B cell (primary cell): Measurements from ENCODE around the gene ARID3A. TPM values are rescaled to one million over a fixed set of nuclear protein-coding genes. Genes with fewer than 3 reads are reported as not detected.

Source experiments
- ATAC-seq: fragments of 200-7000 bp; cut with Tn5 transposase; one replicate; pipeline ENCODE4 v1.10.0; 2021; ENCODE audit warnings: low read depth, mild to moderate bottlenecking, moderate number of reproducible peaks, moderate library complexity
- CTCF ChIA-PET: fragments of 350-600 bp; sonication (Branson Sonifier 250); formaldehyde crosslinking; loops from one replicate; lab custom pipeline; 2021; ENCODE audit warnings: antibody characterized with exemption, inconsistent platforms; lab: Charles Lee
- POLR2A ChIA-PET: fragments of 350-600 bp; sonication (Branson Sonifier 250); formaldehyde crosslinking; loops from one replicate; lab custom pipeline; 2021; ENCODE audit warnings: antibody characterized with exemption; lab: Charles Lee
- DNase-seq: peaks from one replicate; pipeline ENCODE4 v3.0.0; 2013
- H2AFZ ChIP-seq: 2 replicates; pipeline ENCODE4 v1.6.1; 2012; ENCODE audit warnings: mild to moderate bottlenecking, low read depth, low read length; ENCODE audit not compliant: insufficient read depth, poor library complexity, severe bottlenecking
- H3K27ac ChIP-seq, 2 donors: 1 replicate in 1 of 2; 2 replicates in 1 of 2; pipeline ENCODE4 v1.5.1; 2012 to 2013; ENCODE audit warnings: low read length in 2 of 2, mild to moderate bottlenecking in 2 of 2, moderate library complexity in 1 of 2
- H3K27me3 ChIP-seq, 4 experiments: fragments of 200-600 bp in 1 of 4; sonication (generic) in 1 of 4; replicated peaks in 1 of 4; 1 replicate in 2 of 4; 2 replicates in 2 of 4; pipeline versions ENCODE4 v1.6.1 to v1.7.0; 2013 to 2016; ENCODE audit warnings: low read length in 3 of 4, mild to moderate bottlenecking in 2 of 4, mixed read lengths in 1 of 4, moderate library complexity in 1 of 4; ENCODE audit not compliant: insufficient read depth in 4 of 4, control insufficient read depth in 3 of 4; ENCODE audit errors: control extremely low read depth in 1 of 4
- H3K36me3 ChIP-seq, 2 experiments: replicated peaks in 1 of 2; 1 replicate in 1 of 2; 2 replicates in 1 of 2; pipeline versions ENCODE4 v1.6.1 to v1.7.1; 2013; ENCODE audit warnings: low read length in 1 of 2; ENCODE audit not compliant: insufficient read depth in 2 of 2, control insufficient read depth in 1 of 2; ENCODE audit errors: control extremely low read depth in 1 of 2, extremely low read depth in 1 of 2
- H3K4me1 ChIP-seq, 2 donors: fragments of 200-600 bp in 1 of 2; sonication (generic) in 1 of 2; 1 replicate in 1 of 2; 2 replicates in 1 of 2; pipeline versions ENCODE4 v1.5.1 to v1.6.1; 2013 to 2017; ENCODE audit warnings: low read length in 2 of 2; ENCODE audit not compliant: control insufficient read depth in 2 of 2, insufficient read depth in 2 of 2
- H3K4me2 ChIP-seq: replicated peaks from 2 replicates; pipeline ENCODE3; 2012; ENCODE audit warnings: mild to moderate bottlenecking, low read depth, low read length; ENCODE audit not compliant: poor library complexity, severe bottlenecking
- H3K4me3 ChIP-seq, 5 experiments: fragments of 200-600 bp in 1 of 5; sonication (generic) in 1 of 5; 1 replicate in 3 of 5; 2 replicates in 2 of 5; pipeline versions ENCODE4 v1.5.1 to v1.7.0; 2011 to 2016; ENCODE audit warnings: low read length in 4 of 5, mild to moderate bottlenecking in 4 of 5, low read depth in 2 of 5, control low read depth in 1 of 5, moderate library complexity in 1 of 5; ENCODE audit not compliant: insufficient read depth in 1 of 5; ENCODE audit errors: control extremely low read depth in 1 of 5, extremely low read depth in 1 of 5
- H3K79me2 ChIP-seq: fragments of 200-600 bp; sonication (generic); one replicate; pipeline ENCODE4 v1.6.0; 2016; ENCODE audit warnings: low read length; ENCODE audit not compliant: control insufficient read depth, insufficient read depth
- H3K9ac ChIP-seq: fragments of 200-600 bp; sonication (generic); 2 replicates; pipeline ENCODE4 v1.6.1; 2017; ENCODE audit warnings: mild to moderate bottlenecking, low read length, moderate library complexity
- H3K9me3 ChIP-seq, 3 donors: one replicate each; pipeline versions ENCODE4 v1.6.1 to v1.7.1; 2013; ENCODE audit warnings: low read length in 2 of 3; ENCODE audit not compliant: control insufficient read depth in 2 of 3, insufficient read depth in 1 of 3; ENCODE audit errors: control extremely low read depth in 1 of 3
- H4K20me1 ChIP-seq: 2 replicates; pipeline ENCODE4 v1.6.0; 2012; ENCODE audit warnings: mild to moderate bottlenecking, low read length; ENCODE audit not compliant: insufficient read depth, control insufficient read depth, poor library complexity, severe bottlenecking
- H3K27ac Mint-ChIP-seq: one replicate; pipeline ENCODE4 v1.8.0; 2021; ENCODE audit warnings: mixed read lengths
- H3K27me3 Mint-ChIP-seq: one replicate; pipeline ENCODE4 v1.8.0; 2021; ENCODE audit warnings: mixed read lengths
- H3K4me1 Mint-ChIP-seq: one replicate; pipeline ENCODE4 v1.8.0; 2021; ENCODE audit warnings: mixed read lengths
- H3K4me3 Mint-ChIP-seq: one replicate; pipeline ENCODE4 v1.8.0; 2021; ENCODE audit warnings: mixed read lengths
- H3K9me3 Mint-ChIP-seq: one replicate; pipeline ENCODE4 v1.8.0; 2022; ENCODE audit warnings: mixed read lengths; ENCODE audit not compliant: insufficient read depth
- EZH2 ChIP-seq: IDR thresholded peaks from 2 replicates; pipeline ENCODE4 v1.6.1; 2012; ENCODE audit warnings: borderline replicate concordance, low read depth, mild to moderate bottlenecking, moderate library complexity, low read length; ENCODE audit not compliant: insufficient read depth, poor library complexity, severe bottlenecking
- WGBS: methylation state at CpG from one replicate; pipeline ENCODE4 v1.1.5; 2013; ENCODE audit warnings: missing lambda C conversion rate; ENCODE audit not compliant: insufficient coverage; 5-methylcytosine and 5-hydroxymethylcytosine counted together
- intact Hi-C: fragments of 100-400 bp; cut with micrococcal nuclease; formaldehyde crosslinking; loops from one replicate; pipeline ENCODE4 v1.10.0; 2022
- polyA plus RNA-seq: library from polyadenylated mRNA; depleted of rRNA; stranded (reverse); fragments of >200 nt; gene quantifications from 2 replicates; pipeline ENCODE4 v1.2.3, GENCODE V29; 2012
- total RNA-seq, 2 donors: library from RNA; stranded (reverse); fragments of 120-200 nt in 1 of 2; gene quantifications; 1 replicate in 1 of 2; 2 replicates in 1 of 2; pipeline versions ENCODE4 v1.2.3 to v1.2.4, GENCODE V29; 2013 to 2022
- TF ChIP-seq, protein P1 (sequence below): fragments of 200-600 bp; IDR thresholded peaks from one replicate; pipeline ENCODE4 v1.8.0; 2022; ENCODE audit warnings: antibody characterized with exemption, mild to moderate bottlenecking

ARID3A gene
- total and polyA plus RNA-seq, 2 donors (not counting 1 experiment from before 2014, with no cell fraction given), result 22.9 to 60.5 TPM

DNA sequence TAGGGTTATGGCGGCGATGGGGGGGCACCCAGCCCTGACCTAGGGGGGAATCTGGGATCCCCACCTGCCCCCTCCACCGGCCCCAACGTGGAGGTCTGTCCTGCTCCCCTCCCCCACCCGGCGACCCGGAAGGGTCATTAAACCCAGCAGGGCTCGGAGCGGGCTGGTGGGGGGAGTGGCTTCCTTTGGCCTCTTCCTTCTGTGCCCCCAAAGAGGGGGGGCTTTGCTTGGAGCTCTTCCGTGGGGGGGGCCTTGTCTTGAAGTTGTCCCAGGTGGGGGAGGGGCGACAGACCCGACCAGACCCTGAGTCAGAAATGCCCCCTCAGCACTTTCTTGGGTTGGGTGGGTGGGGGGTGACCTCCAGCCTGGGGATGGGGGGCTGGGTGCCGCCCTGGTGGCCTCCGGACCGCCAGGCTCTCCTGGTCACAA lies 1.5 kb downstream of the ARID3A start:
- H3K27ac Mint-ChIP-seq, result peak overlapping the region; percentile 75
- DNase-seq (no peak), ATAC-seq (no peak)
- Histone ChIP-seq H3K27me3 (no peaks in the 10 kb centered on the region), H3K4me2 (peak overlapping the region; percentile 98), H3K79me2 (peaks cover 21% of the 10 kb centered on the region), H3K27ac (peak overlapping the region in 1 of 2 donors; percentile 79), H2AFZ (no peak overlapping the region), H4K20me1 (peaks cover 4% of the 10 kb centered on the region), H3K36me3 (no peaks in the 10 kb centered on the region), H3K9ac (no peak overlapping the region), H3K4me3 (peak overlapping the region in 2 of 5 experiments; percentile 78 to 94), H3K9me3 (no peaks in the 10 kb centered on the region), H3K4me1 (peaks cover 14 to 35% of the 10 kb centered on the region in 2 donors)
- 12% methylated on average over 5 of the region's 15 CpGs for WGBS
- H3K27me3 Mint-ChIP-seq, result no peaks in the 10 kb centered on the region
- CTCF ChIA-PET, result no interaction called here
- POLR2A ChIA-PET, result interaction anchor here (0.6 to 1.3 kb wide), 5 partner anchors 12 to 744 kb away, joined by 3 to 11 read pairs (median 4); partner anchors contain the start of gene WDR18
- H3K4me3 Mint-ChIP-seq, result peak overlapping the region; percentile 56
- H3K9me3 Mint-ChIP-seq, result no peaks in the 10 kb centered on the region
- intact Hi-C loops, result loop anchor here (10.0 kb wide), 2 partner anchors 137 to 263 kb away; partner anchors contain the start of genes ARHGAP45 and RNF126
- peaks cover 18% of the 10 kb centered on the region for H3K4me1 Mint-ChIP-seq
- TF ChIP-seq, protein P1, sequence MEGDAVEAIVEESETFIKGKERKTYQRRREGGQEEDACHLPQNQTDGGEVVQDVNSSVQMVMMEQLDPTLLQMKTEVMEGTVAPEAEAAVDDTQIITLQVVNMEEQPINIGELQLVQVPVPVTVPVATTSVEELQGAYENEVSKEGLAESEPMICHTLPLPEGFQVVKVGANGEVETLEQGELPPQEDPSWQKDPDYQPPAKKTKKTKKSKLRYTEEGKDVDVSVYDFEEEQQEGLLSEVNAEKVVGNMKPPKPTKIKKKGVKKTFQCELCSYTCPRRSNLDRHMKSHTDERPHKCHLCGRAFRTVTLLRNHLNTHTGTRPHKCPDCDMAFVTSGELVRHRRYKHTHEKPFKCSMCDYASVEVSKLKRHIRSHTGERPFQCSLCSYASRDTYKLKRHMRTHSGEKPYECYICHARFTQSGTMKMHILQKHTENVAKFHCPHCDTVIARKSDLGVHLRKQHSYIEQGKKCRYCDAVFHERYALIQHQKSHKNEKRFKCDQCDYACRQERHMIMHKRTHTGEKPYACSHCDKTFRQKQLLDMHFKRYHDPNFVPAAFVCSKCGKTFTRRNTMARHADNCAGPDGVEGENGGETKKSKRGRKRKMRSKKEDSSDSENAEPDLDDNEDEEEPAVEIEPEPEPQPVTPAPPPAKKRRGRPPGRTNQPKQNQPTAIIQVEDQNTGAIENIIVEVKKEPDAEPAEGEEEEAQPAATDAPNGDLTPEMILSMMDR, result no peak
- TF ChIP-seq EZH2, result no peak

DNA sequence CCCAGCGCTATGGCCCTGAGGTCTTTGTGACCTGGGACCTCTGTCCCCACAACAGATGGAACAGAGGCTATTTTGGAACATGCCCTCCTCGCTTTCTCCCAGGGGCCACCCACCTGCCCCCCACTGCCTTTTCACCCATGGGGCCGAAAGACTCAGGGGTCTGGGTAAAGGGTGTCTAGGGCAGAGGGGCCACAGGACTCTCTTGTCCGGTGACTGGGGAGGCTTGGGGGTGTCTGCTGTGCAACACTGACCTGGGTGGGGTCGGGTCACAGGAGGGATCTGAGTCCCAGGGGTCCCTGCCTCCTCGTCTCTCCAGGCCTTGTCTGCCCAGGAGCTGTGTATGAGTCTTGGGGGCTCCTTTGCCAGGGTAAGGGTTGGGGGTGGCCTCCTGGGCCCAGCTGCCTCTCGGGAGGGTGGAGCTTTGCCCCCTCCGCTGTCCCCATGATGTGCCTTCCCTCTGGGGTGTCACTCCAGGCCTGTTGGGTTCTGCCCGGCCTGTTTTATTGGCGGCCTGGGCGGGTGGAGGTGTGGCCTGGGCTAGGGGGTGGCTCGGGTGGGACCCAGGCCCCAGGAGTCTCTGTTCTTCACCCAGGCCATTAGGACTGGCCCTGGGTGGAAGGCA lies 2.1 kb downstream of the ARID3A start:
- no peaks in the 10 kb centered on the region for H3K27me3 Mint-ChIP-seq
- 83% methylated on average over 7 of the region's 12 CpGs for WGBS
- TF ChIP-seq, protein P1, result no peak
- TF ChIP-seq EZH2, result no peak
- H3K9ac ChIP-seq, result no peak overlapping the region
- DNase-seq (no peak), ATAC-seq (no peak)
- CTCF ChIA-PET, result no interaction called here
- H3K27ac ChIP-seq, result peak overlapping the region in 1 of 2 donors; percentile 9
- intact Hi-C loops, result loop anchor here (10.0 kb wide), 2 partner anchors 137 to 263 kb away; partner anchors contain the start of genes ARHGAP45 and RNF126
- no peaks in the 10 kb centered on the region for H3K36me3 ChIP-seq
- peak overlapping the region; percentile 56 for H3K4me3 Mint-ChIP-seq
- POLR2A ChIA-PET, result interaction anchor here (1.3 kb wide), 1 partner anchor 56 kb away, joined by 4 read pairs; the partner anchor contains the start of gene WDR18
- no peak overlapping the region for H2AFZ ChIP-seq
- H3K27ac Mint-ChIP-seq, result peak overlapping the region; percentile 75
- H3K27me3 ChIP-seq, result no peaks in the 10 kb centered on the region
- H3K9me3 ChIP-seq, result no peaks in the 10 kb centered on the region
- H3K4me1 Mint-ChIP-seq, result peaks cover 21% of the 10 kb centered on the region
- peaks cover 9% of the 10 kb centered on the region for H4K20me1 ChIP-seq
- H3K4me1 ChIP-seq, result peaks cover 19 to 40% of the 10 kb centered on the region in 2 donors
- H3K4me3 ChIP-seq, result no peak overlapping the region
- no peak overlapping the region for H3K4me2 ChIP-seq
- no peaks in the 10 kb centered on the region for H3K9me3 Mint-ChIP-seq
- H3K79me2 ChIP-seq, result peaks cover 26% of the 10 kb centered on the region
